ENCODE data around the gene C2CD4B.

Gene C2CD4B

GRCh38 chr15:62147149-62147548, 17.9 kb downstream of the C2CD4B start:
- DNase-seq = no peak

- DNase-seq = no peak
These were observed 19.9 kb downstream of the C2CD4B start for GRCh38 chr15:62145015-62145735.

- DNase-seq = no peak
These were observed 22.3 kb downstream of the C2CD4B start for GRCh38 chr15:62142736-62143135.

DNA sequence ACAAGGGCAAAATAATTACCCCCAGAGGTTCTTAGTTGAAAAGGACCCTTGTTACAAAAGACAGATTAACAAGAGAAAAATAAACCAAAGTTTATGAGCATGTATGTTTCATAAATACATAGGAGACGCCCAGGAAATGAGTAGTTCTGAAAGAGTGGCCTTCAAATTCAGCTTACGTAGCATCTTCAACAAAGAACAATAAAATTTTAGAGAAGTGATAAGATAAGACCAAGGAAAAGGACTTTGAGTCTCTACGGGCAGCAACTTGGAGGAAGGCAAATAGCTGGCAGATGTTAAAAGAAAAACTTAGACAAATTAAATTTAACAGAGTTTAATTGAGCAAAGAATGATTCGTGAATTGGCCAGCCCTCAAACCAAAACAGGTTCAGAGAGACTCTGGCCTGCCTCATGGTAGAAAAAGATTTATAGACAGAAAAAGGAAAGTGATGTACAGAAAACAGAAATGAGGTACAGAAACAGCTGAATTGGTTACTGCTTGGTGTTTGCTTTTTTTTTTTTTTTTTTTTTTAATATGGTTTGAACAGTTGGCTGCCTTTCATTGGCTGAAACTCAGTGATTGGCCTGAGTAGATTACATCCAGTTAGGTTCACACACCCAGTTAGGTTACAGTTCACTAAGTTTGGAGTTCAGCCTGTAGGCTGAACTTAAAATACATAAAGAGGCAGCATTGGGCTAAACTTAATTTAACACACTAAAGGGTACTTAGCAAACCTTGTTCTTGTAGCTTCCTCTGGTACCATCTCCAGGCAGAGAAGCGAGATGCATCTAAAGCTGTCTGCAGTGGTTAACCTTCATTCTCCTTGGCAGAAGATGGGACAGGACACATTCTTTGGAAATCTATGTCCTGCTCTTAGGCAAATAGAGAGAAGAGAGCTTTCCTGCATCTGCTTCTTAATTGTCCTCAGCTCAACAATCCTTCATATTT, 23.2 kb downstream of the C2CD4B start:
- DNase-seq = no peak

DNA sequence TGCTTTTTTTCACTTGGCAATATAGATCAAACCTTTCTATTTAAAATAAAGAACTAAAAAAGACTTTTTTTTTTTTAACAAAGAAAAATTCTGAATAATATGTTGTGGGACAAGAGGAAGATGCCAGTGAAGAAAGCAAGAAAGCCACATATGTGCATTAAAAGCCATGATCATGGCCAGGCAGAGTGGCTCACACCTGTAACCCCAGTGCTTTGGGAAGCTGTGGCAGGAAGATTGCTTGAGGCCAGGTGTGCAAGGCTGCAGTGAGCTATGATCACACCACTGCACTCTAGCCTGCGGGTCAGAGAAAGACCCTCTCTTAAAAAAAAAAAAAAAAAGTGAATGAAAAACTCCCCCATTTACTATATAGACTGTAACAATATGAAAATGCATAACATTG, 23.9 kb downstream of the C2CD4B start:
- no peak for DNase-seq

GRCh38 chr15:62138124-62138523, 27.0 kb downstream of the C2CD4B start:
- DNase-seq = no peak

- no peak for DNase-seq
These were observed 27.9 kb downstream of the C2CD4B start for GRCh38 chr15:62136911-62137865.

DNA sequence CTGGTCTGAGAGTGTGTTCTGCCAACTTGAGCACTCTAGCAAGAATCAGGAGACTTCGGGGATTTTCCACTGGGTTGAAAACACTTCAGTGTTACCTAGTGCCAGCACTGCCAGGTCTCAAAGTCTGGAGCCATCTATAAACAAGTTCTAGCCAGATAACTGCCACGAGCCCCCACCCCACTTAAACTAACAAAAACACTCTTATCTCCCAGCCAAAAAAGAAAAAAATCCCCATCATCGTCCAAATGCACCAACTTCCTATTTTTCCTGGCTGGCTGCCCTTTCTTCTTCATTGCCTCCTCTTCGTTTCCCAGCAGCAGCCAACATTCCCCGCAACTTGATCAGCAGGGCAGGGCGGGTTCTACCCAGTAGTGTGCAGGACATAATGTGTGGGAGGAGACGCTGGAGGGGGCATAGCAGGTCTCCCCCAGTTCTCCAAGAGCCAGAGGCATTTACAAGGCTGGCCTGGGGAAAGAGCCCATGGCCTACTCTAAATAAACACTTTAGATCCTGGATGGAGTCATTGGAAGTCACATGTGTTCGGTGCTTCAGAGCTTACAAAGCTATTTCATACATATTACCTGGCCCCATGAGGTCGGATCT, 29.5 kb downstream of the C2CD4B start:
- no peak for DNase-seq

DNA sequence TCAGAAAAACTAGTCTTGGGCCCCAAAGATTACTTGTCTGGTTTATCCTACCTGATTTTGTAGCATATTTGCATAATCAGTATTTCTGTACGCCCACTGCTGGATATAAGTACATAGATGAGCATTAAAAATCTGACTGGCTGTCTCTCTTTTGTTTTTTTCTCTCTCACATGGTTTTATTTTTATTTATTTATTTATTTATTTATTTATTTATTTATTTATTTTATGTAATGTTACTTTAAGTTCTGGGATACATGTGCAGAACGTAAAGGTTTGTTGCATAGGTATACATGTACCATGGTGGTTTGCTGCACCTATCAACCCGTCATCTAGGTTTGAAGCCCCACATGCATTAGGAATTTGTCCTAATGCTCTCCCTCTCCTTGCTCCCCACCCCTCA, 31.9 kb downstream of the C2CD4B start:
- DNase-seq = no peak

DNA sequence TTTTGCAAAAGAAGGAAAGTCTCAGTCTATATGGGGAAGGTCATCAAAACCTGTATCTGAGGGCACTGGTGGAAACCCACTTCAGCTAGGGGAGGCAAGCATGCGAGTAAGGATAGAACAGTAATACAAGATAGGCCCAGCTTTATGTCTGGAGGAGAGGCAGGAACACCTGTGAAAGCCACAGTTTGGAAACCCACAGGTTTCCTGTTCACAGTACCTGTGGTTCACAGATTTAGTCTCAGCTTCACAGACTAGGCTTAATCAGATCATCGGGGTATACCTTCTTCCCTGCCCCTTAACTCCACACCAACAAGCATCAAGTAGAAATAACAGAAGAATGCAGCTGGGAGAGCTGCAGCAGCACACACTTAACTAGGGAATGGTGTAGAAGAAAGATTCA, 36.2 kb downstream of the C2CD4B start:
- DNase-seq = no peak

DNA sequence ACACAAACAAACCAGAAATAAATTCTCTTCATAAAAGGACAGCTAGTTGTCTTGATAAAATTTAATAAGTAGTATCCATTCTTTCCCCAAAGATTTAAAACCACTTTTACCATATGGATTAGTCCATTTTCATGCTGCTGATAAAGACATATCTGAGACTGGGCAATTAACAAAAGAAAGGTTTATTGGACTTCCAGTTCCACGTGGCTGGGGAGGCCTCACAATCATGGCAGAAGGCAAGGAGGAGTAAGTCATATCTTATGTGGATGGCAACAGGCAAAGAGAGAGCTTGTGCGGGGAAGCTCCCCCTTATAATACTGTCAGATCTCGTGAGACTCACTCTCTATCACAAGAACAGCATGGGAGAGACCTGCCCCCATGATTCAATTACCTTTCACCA, 38.7 kb downstream of the C2CD4B start:
- no peak for DNase-seq

DNA sequence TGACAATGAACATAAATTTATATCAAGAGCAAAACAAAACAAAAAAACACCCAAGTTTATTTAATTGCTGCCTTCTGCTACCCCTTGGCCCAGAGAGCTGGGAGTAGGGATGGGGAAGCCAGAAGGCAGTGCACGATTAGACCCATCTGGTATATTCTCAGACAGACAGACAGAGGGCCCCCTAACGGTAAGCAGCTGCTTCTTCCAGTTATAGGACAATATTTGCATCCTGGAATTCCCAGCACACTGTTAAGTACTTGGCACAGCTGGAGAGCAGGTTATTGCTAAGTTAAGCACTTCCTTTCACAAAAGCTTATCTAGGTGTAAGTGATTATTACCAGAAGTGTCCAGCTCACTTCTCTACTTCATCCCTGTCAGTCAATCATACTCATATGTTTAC, 39.3 kb downstream of the C2CD4B start:
- DNase-seq = no peak

DNA sequence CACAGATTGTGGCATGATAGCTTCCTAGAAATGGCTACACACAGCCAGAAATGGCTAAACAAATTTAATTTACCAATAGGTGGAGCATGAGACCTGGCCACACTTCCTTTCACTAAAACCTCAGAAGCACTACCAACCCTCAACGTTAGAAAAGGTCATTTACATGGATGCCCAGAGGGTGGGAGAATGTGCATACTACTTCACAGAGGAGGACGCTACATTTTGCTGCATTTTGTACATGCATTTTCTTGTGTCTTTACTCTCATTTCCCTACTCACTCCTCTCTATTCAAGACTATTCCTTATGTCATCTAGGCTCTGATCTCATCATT, 40.1 kb downstream of the C2CD4B start:
- no peak for DNase-seq

DNA sequence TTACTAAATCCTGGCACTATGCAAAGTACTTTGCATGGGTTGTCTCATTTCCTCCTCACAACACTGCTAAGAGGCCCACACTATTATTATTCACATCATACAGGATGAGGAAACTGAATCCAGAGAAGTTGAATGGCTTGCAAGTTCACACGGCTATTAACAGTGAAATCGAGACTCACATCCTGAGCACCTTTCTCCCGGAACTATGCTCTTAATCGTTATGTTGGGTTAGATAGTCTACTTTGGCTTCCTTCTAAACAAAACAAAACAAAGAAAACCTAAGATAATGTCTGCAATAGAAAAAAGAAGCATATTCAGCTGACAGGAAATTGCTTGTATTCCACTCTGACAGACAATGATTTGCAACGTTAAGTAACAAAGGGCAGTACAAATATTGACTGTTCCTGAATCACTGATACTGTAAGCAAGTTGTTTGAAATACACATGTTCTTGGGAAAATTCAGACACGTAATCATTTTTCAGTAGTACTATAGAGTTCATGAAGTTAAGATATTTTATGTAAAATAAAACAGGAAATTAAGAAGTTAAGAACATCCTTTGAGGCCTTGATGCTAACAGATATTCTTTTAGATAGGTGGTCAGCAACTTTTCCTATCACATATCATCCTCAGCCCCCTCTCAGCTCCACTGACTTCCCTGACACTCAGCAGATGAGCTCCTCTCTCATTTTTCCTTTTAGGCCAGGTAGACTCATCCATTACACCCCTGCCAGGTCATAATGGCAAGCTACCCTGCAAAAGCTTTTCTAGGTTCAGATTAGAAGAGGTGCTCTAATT, 40.7 kb downstream of the C2CD4B start:
- DNase-seq = no peak

- no peak for DNase-seq
These were observed 42.8 kb downstream of the C2CD4B start for GRCh38 chr15:62122249-62122648.

- DNase-seq = no peak
These were observed 43.6 kb downstream of the C2CD4B start for GRCh38 chr15:62121273-62122015.

DNA sequence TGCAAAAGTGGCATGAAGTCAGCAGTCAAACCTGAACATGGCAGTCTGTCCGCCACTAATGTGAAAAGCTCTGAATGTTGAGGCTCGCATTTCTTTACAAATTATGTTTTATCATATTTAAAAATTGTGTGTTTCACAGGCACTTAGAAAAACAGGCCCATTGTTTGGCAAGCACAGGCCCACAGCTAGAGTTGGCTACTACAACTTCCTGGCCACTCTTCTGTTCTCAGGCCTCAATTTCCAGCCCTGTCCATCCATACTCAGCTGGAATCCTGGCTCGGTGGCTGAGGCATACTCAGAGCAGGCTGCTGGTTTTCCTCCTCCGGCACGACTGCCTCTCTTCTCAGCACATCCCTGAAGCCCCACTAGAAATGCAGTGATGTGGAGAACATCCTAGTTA, 44.3 kb downstream of the C2CD4B start:
- no peak for DNase-seq

GRCh38 chr15:62119874-62120273, 45.2 kb downstream of the C2CD4B start:
- no peak for DNase-seq

- DNase-seq = no peak
These were observed 45.7 kb downstream of the C2CD4B start for GRCh38 chr15:62119227-62119864.

GRCh38 chr15:62118520-62119226, 46.4 kb downstream of the C2CD4B start:
- DNase-seq = no peak
